OCI-LY1 (cell line): ENCODE measurements around the gene EXPH5.

Experiments
- H2AFZ ChIP-seq: fragments of 200-600 bp; sonication (generic), shearing (Covaris generic); 2 replicates; pipeline ENCODE4 v1.6.0; 2014; ENCODE audit warnings: antibody characterized with exemption, mild to moderate bottlenecking, low read length
- H3F3A ChIP-seq: fragments of 200-600 bp; sonication (generic), shearing (Covaris generic); 2 replicates; pipeline ENCODE4 v1.6.0; 2014; ENCODE audit warnings: mild to moderate bottlenecking, antibody characterized with exemption, low read length, moderate library complexity; ENCODE audit not compliant: insufficient read depth
- H3K27ac ChIP-seq: fragments of 200-600 bp; sonication (generic); 2 replicates; pipeline ENCODE4 v1.5.1; 2014; ENCODE audit warnings: low read length, mixed run types, mild to moderate bottlenecking, low read depth; ENCODE audit not compliant: poor library complexity, severe bottlenecking
- H3K27me3 ChIP-seq: fragments of 200-600 bp; sonication (generic); 2 replicates; pipeline ENCODE4 v1.6.0; 2014; ENCODE audit warnings: antibody characterized with exemption, mild to moderate bottlenecking, low read length, moderate library complexity; ENCODE audit not compliant: insufficient read depth
- H3K36me3 ChIP-seq: fragments of 200-600 bp; sonication (generic); 2 replicates; pipeline ENCODE4 v1.6.1; 2014; ENCODE audit warnings: mild to moderate bottlenecking, antibody characterized with exemption, low read length, moderate library complexity, mixed read lengths; ENCODE audit not compliant: insufficient read depth
- H3K4me1 ChIP-seq: fragments of 200-600 bp; sonication (generic); 2 replicates; pipeline ENCODE4 v1.5.1; 2014; ENCODE audit warnings: mild to moderate bottlenecking, low read length, moderate library complexity; ENCODE audit not compliant: insufficient read depth, severe bottlenecking
- H3K4me2 ChIP-seq: fragments of 200-600 bp; sonication (generic), shearing (Covaris generic); 2 replicates; pipeline ENCODE4 v1.6.1; 2014; ENCODE audit warnings: low read length
- H3K4me3 ChIP-seq: fragments of 200-600 bp; sonication (generic); 2 replicates; pipeline ENCODE4 v1.5.1; 2014; ENCODE audit warnings: low read length, low read depth, mild to moderate bottlenecking, mixed read lengths; ENCODE audit not compliant: poor library complexity, severe bottlenecking
- H3K79me2 ChIP-seq: fragments of 200-600 bp; shearing (Covaris generic); 2 replicates; pipeline ENCODE4 v1.6.1; 2016; ENCODE audit warnings: mixed run types, low read length, mixed read lengths; ENCODE audit not compliant: insufficient read depth
- H3K9ac ChIP-seq: fragments of 200-600 bp; sonication (generic), shearing (Covaris generic); 2 replicates; pipeline ENCODE4 v1.6.1; 2014; ENCODE audit warnings: mild to moderate bottlenecking, low read length, mixed read lengths
- H3K9me2 ChIP-seq: fragments of 200-600 bp; sonication (generic), shearing (Covaris generic); 2 replicates; pipeline ENCODE4 v1.6.1; 2014; ENCODE audit warnings: low read depth, mild to moderate bottlenecking, low read length, mixed read lengths
- H3K9me3 ChIP-seq: fragments of 200-600 bp; shearing (Covaris generic); 2 replicates; pipeline ENCODE4 v1.6.1; 2014; ENCODE audit warnings: low read length, mixed read lengths
- H4K20me1 ChIP-seq: fragments of 200-600 bp; sonication (generic), shearing (Covaris generic); 2 replicates; pipeline ENCODE4 v1.6.0; 2016; ENCODE audit warnings: mild to moderate bottlenecking, low read length; ENCODE audit not compliant: insufficient read depth
- EZH2 ChIP-seq: fragments of 200-600 bp; sonication (generic), shearing (Covaris generic); IDR thresholded peaks from 2 replicates; pipeline ENCODE4 v1.8.0; 2017; ENCODE audit warnings: borderline replicate concordance, mixed run types, mild to moderate bottlenecking, antibody characterized with exemption, low read length, moderate library complexity, mixed read lengths
- TF ChIP-seq, protein P1 (sequence below): fragments of 200-600 bp; sonication (generic), shearing (Covaris generic); IDR thresholded peaks from 2 replicates; pipeline ENCODE4 v1.5.1; 2017; ENCODE audit warnings: mild to moderate bottlenecking, antibody characterized with exemption, low read length, moderate library complexity, mixed read lengths

Gene EXPH5

DNA sequence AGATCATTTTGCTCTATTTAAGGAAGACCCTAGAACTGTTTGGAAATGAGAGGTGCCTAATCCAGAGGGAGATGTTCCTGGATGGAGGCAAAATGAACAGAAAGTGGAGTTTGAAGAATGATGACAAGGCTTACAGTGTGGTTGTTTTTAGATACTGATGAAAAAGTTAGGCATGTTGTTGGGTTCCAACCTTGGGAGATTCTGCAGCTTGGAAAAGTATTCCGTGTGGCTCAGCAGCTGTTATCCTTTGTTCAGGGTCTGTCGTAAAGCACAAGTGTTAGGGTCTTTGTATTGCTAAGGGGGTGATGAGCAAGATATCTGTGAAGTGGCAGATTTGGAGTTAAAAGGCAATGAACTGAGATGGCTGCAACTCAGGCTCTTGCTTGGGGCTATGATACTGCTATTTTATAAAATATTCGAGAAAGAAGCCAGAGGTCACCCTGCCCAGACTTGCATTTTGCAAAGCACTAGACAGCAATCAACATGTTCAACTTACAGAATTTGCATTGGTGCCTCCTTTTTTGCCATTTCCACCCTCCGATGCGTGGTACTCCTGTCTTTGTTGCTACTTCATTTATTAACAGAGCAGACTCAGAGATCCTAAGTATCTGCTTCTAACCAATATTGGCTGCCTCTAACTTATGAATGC, 50.1 kb downstream of the EXPH5 start:
- no peaks in the 10 kb centered on the region for H3K79me2 ChIP-seq
- no peaks in the 10 kb centered on the region for H3K4me1 ChIP-seq
- H3K4me2 ChIP-seq = no peak overlapping the region
- H3K27me3 ChIP-seq = no peaks in the 10 kb centered on the region
- no peaks in the 10 kb centered on the region for H3F3A ChIP-seq
- no peak for TF ChIP-seq EZH2
- TF ChIP-seq, protein P1, sequence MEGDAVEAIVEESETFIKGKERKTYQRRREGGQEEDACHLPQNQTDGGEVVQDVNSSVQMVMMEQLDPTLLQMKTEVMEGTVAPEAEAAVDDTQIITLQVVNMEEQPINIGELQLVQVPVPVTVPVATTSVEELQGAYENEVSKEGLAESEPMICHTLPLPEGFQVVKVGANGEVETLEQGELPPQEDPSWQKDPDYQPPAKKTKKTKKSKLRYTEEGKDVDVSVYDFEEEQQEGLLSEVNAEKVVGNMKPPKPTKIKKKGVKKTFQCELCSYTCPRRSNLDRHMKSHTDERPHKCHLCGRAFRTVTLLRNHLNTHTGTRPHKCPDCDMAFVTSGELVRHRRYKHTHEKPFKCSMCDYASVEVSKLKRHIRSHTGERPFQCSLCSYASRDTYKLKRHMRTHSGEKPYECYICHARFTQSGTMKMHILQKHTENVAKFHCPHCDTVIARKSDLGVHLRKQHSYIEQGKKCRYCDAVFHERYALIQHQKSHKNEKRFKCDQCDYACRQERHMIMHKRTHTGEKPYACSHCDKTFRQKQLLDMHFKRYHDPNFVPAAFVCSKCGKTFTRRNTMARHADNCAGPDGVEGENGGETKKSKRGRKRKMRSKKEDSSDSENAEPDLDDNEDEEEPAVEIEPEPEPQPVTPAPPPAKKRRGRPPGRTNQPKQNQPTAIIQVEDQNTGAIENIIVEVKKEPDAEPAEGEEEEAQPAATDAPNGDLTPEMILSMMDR = no peak
- H3K27ac ChIP-seq = no peak overlapping the region
- H3K9me3 ChIP-seq = no peaks in the 10 kb centered on the region
- no peak overlapping the region for H2AFZ ChIP-seq
- H4K20me1 ChIP-seq = no peaks in the 10 kb centered on the region
- H3K9ac ChIP-seq = no peak overlapping the region
- no peaks in the 10 kb centered on the region for H3K36me3 ChIP-seq
- no peak overlapping the region for H3K4me3 ChIP-seq
- H3K9me2 ChIP-seq = no peaks in the 10 kb centered on the region

DNA sequence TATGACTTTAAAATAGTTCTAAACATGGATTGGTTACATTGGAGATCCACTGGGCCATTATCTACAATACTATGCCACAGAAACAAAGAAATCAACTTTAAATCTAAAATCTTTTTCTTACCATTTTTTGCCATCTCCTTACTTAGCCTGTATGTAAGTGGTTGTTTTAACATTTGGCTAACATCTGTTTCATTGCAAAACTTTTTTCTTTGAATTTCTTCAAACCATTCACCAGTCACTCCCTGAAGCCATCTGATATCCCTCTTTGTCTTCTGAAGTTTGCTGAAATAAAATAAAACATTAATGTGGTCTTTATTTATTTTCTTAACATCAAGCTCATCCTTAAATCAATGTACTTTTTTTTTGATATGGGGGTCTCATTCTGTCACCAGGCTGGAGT, 52.0 kb downstream of the EXPH5 start:
- Histone ChIP-seq H3K9me3 (no peaks in the 10 kb centered on the region), H4K20me1 (no peaks in the 10 kb centered on the region), H3F3A (no peaks in the 10 kb centered on the region), H3K4me2 (no peak overlapping the region), H3K27ac (no peak overlapping the region), H3K4me1 (no peaks in the 10 kb centered on the region), H2AFZ (no peak overlapping the region), H3K36me3 (no peaks in the 10 kb centered on the region), H3K79me2 (no peaks in the 10 kb centered on the region), H3K4me3 (no peak overlapping the region), H3K9me2 (no peaks in the 10 kb centered on the region), H3K27me3 (no peaks in the 10 kb centered on the region), H3K9ac (no peak overlapping the region)
- no peak for TF ChIP-seq EZH2
- TF ChIP-seq, protein P1 = no peak

DNA sequence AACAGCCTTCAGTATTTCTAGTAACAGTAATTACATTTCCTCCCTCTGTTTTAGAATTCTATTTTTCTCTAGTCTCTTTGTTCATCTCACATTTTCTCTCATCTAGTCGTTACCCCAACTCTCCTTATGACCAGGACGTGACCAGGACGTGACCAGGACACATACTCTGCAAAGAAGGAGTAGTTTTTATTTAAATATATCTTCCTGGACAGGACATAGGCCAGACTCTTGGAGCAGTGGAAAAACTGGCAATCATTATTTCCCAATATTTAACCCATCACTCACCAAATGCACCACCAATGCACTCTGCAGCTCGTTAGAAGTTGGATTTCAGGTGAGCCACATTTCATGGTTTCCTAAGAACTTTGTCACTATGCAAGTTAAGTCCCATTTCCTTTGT, 55.1 kb downstream of the EXPH5 start:
- Histone ChIP-seq H3K79me2 (no peaks in the 10 kb centered on the region), H3K9me2 (no peaks in the 10 kb centered on the region), H3K9me3 (no peaks in the 10 kb centered on the region), H3K4me1 (no peaks in the 10 kb centered on the region), H3F3A (no peaks in the 10 kb centered on the region), H3K27ac (no peak overlapping the region), H3K4me3 (no peak overlapping the region), H4K20me1 (no peaks in the 10 kb centered on the region), H3K36me3 (no peaks in the 10 kb centered on the region), H2AFZ (no peak overlapping the region), H3K4me2 (no peak overlapping the region), H3K27me3 (no peaks in the 10 kb centered on the region), H3K9ac (no peak overlapping the region)
- TF ChIP-seq, protein P1 = no peak
- no peak for TF ChIP-seq EZH2
